Type B pancreatic cell (in vitro differentiated cells): ENCODE measurements around the gene UMAD1. TPM values are rescaled to one million over a fixed set of nuclear protein-coding genes. Genes with fewer than 3 reads are reported as not detected.
"Not testable (repeated sequence)": the region's sequence is repeated elsewhere in the genome, so short reads cannot be mapped to it uniquely, and the experiment has no call there.

Source experiments
- DNase-seq: peaks from one replicate; pipeline ENCODE4 v3.0.0; 2021; ENCODE audit warnings: mixed read lengths; ENCODE audit not compliant: unreplicated experiment; ENCODE audit errors: extremely low spot score
- H3K27ac Mint-ChIP-seq: 2 replicates; pipeline ENCODE4 v1.8.0; 2021; ENCODE audit warnings: mild to moderate bottlenecking, mixed read lengths
- H3K27me3 Mint-ChIP-seq: 2 replicates; pipeline ENCODE4 v1.8.0; 2021; ENCODE audit warnings: mixed read lengths
- H3K36me3 Mint-ChIP-seq: 2 replicates; pipeline ENCODE4 v1.8.0; 2021; ENCODE audit warnings: mixed read lengths
- H3K4me1 Mint-ChIP-seq: one replicate; pipeline ENCODE4 v1.8.0; 2021; ENCODE audit warnings: mixed read lengths; ENCODE audit not compliant: unreplicated experiment
- H3K4me3 Mint-ChIP-seq: 2 replicates; pipeline ENCODE4 v1.8.0; 2021; ENCODE audit warnings: mild to moderate bottlenecking, mixed read lengths
- H3K9me3 Mint-ChIP-seq: 2 replicates; pipeline ENCODE4 v1.8.0; 2021; ENCODE audit warnings: mixed read lengths
- CTCF ChIP-seq: fragments of 200-600 bp; sonication (generic); conservative IDR thresholded peaks from 2 replicates; pipeline ENCODE4 v1.5.0; 2021; ENCODE audit warnings: antibody characterized with exemption, mild to moderate bottlenecking
- total RNA-seq: library from RNA; stranded (reverse); gene quantifications from 2 replicates; pipeline ENCODE4 v1.2.1, GENCODE V29; 2021; ENCODE audit warnings: low replicate concordance

The UMAD1 gene
- total RNA-seq, 1 donor from 2014 or later, result 9.0 TPM

GRCh38 chr7:7802531-7802930, 162.0 kb downstream of the UMAD1 start:
- TF ChIP-seq CTCF, result no peak
- DNase-seq, result no peak
- Mint-ChIP-seq H3K36me3 (no peaks in the 10 kb centered on the region), H3K4me3 (no peak overlapping the region), H3K9me3 (no peaks in the 10 kb centered on the region), H3K4me1 (no peaks in the 10 kb centered on the region), H3K27ac (no peak overlapping the region), H3K27me3 (no peaks in the 10 kb centered on the region)

- H3K27ac Mint-ChIP-seq, result no peak overlapping the region
- DNase-seq, result no peak
- H3K36me3 Mint-ChIP-seq, result no peaks in the 10 kb centered on the region
- no peak for TF ChIP-seq CTCF
- H3K9me3 Mint-ChIP-seq, result no peaks in the 10 kb centered on the region
- no peaks in the 10 kb centered on the region for H3K27me3 Mint-ChIP-seq
- no peaks in the 10 kb centered on the region for H3K4me1 Mint-ChIP-seq
- no peak overlapping the region for H3K4me3 Mint-ChIP-seq
These were observed 163.2 kb downstream of the UMAD1 start for GRCh38 chr7:7803715-7804178.

GRCh38 chr7:7804822-7805221, 164.3 kb downstream of the UMAD1 start:
- not testable (repeated sequence) for H3K4me3 Mint-ChIP-seq, H3K9me3 Mint-ChIP-seq, H3K27ac Mint-ChIP-seq, H3K36me3 Mint-ChIP-seq, H3K4me1 Mint-ChIP-seq, DNase-seq, H3K27me3 Mint-ChIP-seq

GRCh38 chr7:7805511-7806153, 165.1 kb downstream of the UMAD1 start:
- H3K4me1 Mint-ChIP-seq, result no peaks in the 10 kb centered on the region
- H3K4me3 Mint-ChIP-seq, result no peak overlapping the region
- no peak overlapping the region for H3K27ac Mint-ChIP-seq
- H3K9me3 Mint-ChIP-seq, result no peaks in the 10 kb centered on the region
- DNase-seq, result no peak
- no peak for TF ChIP-seq CTCF
- no peaks in the 10 kb centered on the region for H3K27me3 Mint-ChIP-seq
- no peaks in the 10 kb centered on the region for H3K36me3 Mint-ChIP-seq

DNA sequence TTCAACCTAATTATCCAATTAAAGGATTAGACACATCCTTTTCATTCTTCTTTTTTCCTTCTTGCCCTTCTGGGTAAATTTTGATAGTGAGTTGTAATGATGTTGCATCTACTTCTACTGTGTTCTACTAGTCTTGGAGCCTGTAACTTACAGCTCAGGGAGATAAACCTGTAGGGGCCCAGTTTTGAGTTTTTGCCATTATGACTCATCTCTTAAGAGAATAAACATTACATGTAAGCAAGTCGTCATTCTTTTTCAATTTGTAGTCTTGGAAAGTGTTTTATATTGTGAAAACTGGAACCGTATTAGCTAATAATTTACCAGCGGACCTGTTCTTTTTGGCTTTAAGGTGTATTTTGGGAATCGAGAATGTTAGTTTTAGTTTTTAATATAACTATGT, 167.6 kb downstream of the UMAD1 start:
- Mint-ChIP-seq H3K9me3 (no peaks in the 10 kb centered on the region), H3K36me3 (no peaks in the 10 kb centered on the region), H3K4me3 (no peak overlapping the region), H3K27me3 (no peaks in the 10 kb centered on the region), H3K4me1 (no peaks in the 10 kb centered on the region), H3K27ac (no peak overlapping the region)
- TF ChIP-seq CTCF, result no peak
- DNase-seq, result no peak

DNA sequence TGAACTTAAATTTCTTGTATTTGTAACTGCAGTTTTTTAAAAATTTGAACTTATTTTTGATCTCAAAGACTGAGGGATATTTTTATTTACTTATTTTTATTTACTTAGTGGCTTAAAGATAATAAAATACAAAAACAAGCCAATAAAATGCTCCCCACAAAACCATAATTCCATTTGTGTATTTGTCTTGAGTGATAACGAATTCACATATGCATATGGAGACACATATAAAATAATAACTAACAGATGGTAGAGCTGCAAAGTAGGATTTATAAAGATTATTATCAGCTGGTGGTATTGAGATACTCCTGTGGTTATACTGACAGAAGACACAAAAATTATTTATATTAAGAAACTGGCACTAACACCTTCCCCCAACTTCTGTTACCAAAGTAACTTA, 168.1 kb downstream of the UMAD1 start:
- H3K36me3 Mint-ChIP-seq, result no peaks in the 10 kb centered on the region
- no peaks in the 10 kb centered on the region for H3K27me3 Mint-ChIP-seq
- DNase-seq, result no peak
- no peaks in the 10 kb centered on the region for H3K9me3 Mint-ChIP-seq
- H3K4me3 Mint-ChIP-seq, result no peak overlapping the region
- no peak for TF ChIP-seq CTCF
- H3K4me1 Mint-ChIP-seq, result no peaks in the 10 kb centered on the region
- H3K27ac Mint-ChIP-seq, result no peak overlapping the region
